GM06990 (cell line): ENCODE results near the gene LMF1.

Experiments used
- DNase-seq: peaks from one replicate; pipeline ENCODE4 v3.0.0-alpha.2; 2011; ENCODE audit not compliant: insufficient read length; ENCODE audit errors: extremely low read depth
- H3K27me3 ChIP-seq: replicated peaks from 2 replicates; pipeline ENCODE4 v1.6.0; 2011; ENCODE audit warnings: low read length; ENCODE audit not compliant: control insufficient read depth, insufficient read depth
- H3K36me3 ChIP-seq: 2 replicates; pipeline ENCODE4 v1.5.1; 2011; ENCODE audit warnings: low read length; ENCODE audit not compliant: control insufficient read depth, insufficient read depth
- H3K4me3 ChIP-seq: replicated peaks from 2 replicates; pipeline ENCODE4 v1.5.1; 2011; ENCODE audit warnings: low read depth, mild to moderate bottlenecking, control low read depth, low read length
- CTCF ChIP-seq: IDR thresholded peaks from 2 replicates; pipeline ENCODE4 v1.5.1; 2011; ENCODE audit warnings: low read length, control low read depth, mild to moderate bottlenecking, inconsistent platforms; ENCODE audit not compliant: insufficient read depth, poor library complexity, severe bottlenecking

Gene LMF1

GRCh38 chr16:875182-876040 lies 95.4 kb downstream of the LMF1 start:
- no peak for DNase-seq
- H3K4me3 ChIP-seq = no peak overlapping the region
- no peak for TF ChIP-seq CTCF
- no peaks in the 10 kb centered on the region for H3K27me3 ChIP-seq
- H3K36me3 ChIP-seq = no peaks in the 10 kb centered on the region

GRCh38 chr16:874366-875181 lies 96.2 kb downstream of the LMF1 start:
- TF ChIP-seq CTCF = no peak
- H3K27me3 ChIP-seq = no peaks in the 10 kb centered on the region

GRCh38 chr16:873889-874288 lies 96.9 kb downstream of the LMF1 start:
- Histone ChIP-seq H3K27me3 (no peaks in the 10 kb centered on the region), H3K4me3 (no peak overlapping the region), H3K36me3 (no peaks in the 10 kb centered on the region)
- TF ChIP-seq CTCF = no peak
- DNase-seq = no peak

More at GRCh38 chr16:874366-875181, 96.2 kb downstream of the LMF1 start:
- Histone ChIP-seq H3K4me3 (no peak overlapping the region), H3K36me3 (no peaks in the 10 kb centered on the region)
- DNase-seq = no peak

- no peaks in the 10 kb centered on the region for H3K27me3 ChIP-seq
- no peaks in the 10 kb centered on the region for H3K36me3 ChIP-seq
- no peak for DNase-seq
- TF ChIP-seq CTCF = no peak
- no peak overlapping the region for H3K4me3 ChIP-seq
Observed at GRCh38 chr16:873243-873661, 97.5 kb downstream of the LMF1 start.

GRCh38 chr16:872436-873242 lies 98.1 kb downstream of the LMF1 start:
- no peak overlapping the region for H3K4me3 ChIP-seq
- TF ChIP-seq CTCF = no peak
- no peaks in the 10 kb centered on the region for H3K27me3 ChIP-seq
- DNase-seq = no peak
- H3K36me3 ChIP-seq = no peaks in the 10 kb centered on the region
